DMS53 treated with DMSO at 0.1 percent for 48 hours (cell line): ENCODE measurements around the gene IRX4.

Source experiments
- DNase-seq: peaks from one replicate; lab custom pipeline; 2025; ENCODE audit not compliant: unreplicated experiment; lab: John Stamatoyannopoulos, UW

Gene IRX4

GRCh38 chr5:1914471-1914870, 31.7 kb upstream of the IRX4 start:
- DNase-seq: no peak

DNA sequence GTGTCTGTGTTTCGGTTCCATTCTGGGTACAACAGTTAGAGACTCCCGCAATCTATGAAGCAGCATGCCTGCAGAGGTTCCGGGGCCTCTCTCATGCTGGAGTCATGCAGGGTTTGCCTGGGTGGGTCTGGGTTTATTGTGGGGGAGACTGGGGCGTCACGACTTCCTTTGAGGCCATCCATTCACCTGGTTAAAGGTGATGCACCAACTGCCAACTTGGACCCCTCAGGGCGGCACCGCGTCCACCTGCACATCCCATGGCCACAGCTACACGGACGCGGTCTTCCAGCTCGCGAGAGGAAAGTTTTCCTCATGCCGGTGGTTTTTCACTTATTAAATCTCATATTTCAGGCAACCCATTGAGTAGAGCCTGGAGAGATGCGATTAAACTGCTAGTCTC, 30.9 kb upstream of the IRX4 start:
- no peak for DNase-seq

DNA sequence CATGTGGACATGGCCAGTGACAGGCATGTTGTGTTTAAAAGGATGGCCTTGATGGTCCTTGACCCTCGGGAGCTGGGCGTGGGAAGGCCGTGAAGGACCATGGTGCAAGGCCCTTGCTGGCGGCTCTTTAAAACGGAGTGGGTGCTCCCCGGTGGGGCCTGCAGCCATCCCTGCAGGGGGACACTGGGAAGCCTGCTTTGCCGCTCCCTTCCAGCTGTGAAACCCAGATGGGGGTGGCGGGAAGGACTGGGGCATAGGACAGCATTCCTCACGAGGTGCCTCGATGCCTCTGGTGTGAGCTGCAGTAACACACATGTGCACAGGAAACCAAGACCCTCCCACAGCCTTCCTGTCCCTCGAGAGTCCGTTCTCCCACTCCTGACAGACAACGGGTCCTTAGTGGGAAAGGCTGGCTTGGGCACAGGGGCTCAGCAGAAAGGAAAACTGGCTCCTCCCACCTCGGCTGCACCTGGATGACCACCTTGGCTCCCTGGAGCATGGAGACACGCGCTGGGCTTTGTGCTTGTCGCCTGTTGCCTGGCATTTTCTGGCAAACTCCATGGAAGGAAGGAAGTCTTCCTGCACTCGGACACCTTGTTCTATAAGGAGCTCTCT, 30.3 kb upstream of the IRX4 start:
- no peak for DNase-seq

DNA sequence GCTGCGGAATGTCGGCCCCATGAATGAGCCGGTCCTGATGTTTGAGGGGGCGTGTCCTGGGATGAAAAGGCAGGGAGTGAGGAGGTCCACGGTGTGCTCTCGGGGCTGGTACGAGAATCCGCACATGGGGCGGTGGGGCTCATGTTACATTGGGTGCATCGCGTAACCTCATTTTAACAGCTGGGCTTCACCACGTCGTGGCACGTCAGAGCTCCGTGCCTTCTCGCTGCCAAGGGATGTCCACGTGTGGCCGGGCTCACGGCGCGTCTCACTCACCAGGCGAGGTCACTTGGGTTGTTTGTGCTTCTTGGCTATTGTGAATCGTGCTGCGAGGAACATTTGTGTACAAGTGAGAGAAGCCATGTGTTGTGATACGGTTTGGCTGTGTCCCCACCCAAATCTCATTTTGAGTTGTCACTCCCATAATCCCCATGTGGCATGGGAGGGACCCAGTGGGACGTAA, 29.1 kb upstream of the IRX4 start:
- DNase-seq: no peak

DNA sequence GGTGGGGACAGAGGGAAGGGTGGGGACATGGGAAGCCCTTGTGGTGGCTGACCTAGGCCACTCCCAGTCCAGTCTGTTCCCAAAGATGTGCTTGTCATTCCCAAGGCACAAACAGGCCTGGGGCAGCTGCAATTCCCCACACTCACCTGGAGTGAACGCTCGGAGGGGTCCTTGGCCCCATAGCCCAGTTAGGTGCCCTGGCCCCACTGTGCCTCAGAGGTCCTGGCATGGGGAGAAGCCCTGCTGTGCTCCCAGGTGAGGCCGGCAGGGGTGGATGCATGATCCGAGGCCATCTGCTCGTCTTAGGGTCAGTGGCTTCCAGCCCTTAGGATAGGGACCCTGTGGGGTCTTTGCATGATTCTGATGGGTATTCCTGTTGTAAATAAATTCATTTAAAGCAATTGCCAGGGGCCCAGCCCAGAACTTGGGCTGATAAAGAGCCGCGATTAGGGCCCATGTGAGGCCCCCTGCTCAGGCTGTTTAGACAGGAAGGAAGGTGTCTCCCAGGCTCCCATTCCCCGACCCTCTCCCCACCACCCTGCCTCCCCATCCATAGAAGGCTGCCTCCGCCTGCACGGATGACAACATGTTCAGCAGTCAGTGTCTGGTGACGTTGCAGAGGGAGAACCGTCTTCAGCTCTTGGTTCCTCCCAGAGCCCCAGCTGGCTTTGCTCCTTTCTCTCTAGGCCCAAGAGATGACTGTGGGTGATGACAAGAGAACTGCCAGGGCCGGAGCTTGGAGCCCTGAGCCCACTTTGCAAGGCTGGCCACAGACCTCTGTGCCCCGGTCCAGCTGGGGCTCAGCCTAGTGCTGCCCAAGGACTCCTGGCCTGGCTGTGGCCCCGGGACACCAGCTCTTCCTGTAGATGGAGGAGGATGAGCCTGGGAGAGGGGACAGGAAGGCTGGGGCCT, 28.4 kb upstream of the IRX4 start:
- DNase-seq: no peak

DNA sequence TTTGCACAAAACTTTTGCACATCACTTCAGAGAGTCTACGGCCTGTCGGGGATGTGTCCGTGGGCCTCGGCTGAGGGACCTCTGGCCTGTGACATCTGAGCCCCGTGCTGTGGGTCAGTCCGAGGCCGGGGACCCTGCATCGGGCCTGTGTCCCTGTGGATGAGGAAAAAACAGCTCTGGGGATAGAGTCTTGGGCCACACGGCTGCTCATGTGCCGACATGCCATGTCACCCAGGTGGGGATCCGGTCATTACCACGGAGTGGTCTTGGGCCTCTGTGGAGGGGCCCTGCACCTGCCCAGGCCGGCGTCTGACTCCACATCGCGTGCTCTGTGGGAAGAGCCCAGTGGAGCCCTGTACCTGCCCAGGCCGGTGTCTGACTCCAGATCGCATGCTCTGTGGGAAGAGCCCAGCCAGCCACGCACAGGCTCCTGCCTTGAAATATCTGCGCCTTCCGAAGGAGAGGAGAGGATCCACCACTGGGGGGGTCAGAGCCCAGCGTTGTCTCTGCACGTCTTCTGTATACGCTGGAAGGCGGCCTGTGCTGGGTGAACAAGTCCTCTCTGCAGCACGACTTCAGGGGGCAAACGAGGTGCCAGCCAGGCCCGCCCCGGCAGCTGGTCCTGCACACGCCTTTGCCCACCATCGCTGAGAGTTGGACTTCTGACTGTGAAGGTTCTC, 27.5 kb upstream of the IRX4 start:
- DNase-seq: no peak

- DNase-seq: no peak
These were observed 26.7 kb upstream of the IRX4 start for GRCh38 chr5:1909346-1909985.

- no peak for DNase-seq
These were observed 26.2 kb upstream of the IRX4 start for GRCh38 chr5:1908931-1909330.

DNA sequence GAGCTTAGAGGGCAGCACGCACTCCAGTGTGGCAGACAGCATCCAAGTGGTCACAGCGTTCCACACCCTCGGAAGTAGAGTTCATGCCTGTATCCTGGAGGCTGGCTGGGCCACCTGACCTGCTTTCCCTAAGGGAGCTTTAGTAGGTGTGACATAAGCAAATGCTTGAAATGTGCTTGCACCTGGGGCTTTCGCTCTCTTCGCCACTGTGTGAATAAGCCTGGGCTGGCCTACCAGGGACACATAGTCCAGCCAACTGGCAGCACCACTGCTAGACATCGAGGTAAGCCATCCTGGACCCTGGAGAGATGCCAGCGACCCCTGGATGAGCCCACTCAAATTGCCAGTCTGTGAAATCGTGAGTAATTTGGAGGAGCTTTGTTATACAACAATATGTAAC, 24.9 kb upstream of the IRX4 start:
- DNase-seq: no peak

- no peak for DNase-seq
These were observed 22.4 kb upstream of the IRX4 start for GRCh38 chr5:1905108-1905507.

- DNase-seq: no peak
These were observed 19.3 kb upstream of the IRX4 start for GRCh38 chr5:1901983-1902382.

GRCh38 chr5:1901061-1901460, 18.3 kb upstream of the IRX4 start:
- DNase-seq: no peak

- no peak for DNase-seq
These were observed 16.5 kb upstream of the IRX4 start for GRCh38 chr5:1899201-1899600.

DNA sequence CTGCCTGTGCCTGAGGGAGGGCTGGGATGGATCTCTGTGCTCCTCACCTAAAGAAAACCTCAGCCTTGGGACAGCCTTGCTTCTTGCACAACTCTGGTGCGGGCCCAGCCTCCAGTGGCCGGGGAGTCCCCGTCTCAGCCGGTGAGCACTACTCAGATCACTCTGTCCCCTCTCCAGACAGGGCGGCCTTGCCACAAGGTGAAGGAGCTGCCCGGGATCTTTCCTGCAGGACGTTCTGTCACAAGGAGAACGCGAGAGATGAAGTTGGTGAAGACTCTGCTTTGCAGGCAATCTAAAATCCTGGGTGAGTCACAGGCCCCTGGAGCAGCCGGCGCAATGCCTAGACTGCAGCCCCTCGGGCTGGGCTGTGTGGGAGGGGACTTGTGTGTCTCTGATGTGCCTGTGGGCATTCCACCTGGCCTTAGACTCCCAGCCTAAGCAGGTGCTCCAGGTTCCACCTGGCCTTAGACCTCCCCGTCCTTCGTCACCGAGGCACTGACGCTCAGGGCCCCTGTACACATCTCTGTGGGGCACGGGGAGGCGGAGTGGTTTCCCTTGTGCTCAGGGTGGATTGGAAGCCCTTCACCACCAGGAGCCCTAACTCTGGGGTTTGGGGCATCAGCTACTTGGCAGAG, 15.2 kb upstream of the IRX4 start:
- DNase-seq: no peak

DNA sequence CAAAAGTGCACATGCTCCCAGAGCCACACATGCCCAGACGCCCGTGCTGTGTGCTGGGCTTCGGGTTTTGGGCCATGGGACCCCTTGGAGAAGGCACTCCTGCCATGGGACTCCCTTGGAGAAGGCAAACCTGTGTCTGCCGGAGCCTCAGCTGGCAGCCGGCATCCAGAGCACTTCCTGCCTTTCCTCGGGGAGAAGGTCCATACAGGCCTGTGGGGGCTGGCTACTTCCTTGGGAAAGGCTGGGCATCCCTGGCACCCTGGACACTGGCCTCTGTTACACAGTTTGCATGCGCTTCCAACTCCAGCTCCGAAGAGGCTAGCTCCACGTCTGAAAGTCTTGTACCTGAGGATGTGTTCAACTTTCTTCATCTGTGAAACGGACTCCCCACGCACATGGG, 14.7 kb upstream of the IRX4 start:
- DNase-seq: no peak

DNA sequence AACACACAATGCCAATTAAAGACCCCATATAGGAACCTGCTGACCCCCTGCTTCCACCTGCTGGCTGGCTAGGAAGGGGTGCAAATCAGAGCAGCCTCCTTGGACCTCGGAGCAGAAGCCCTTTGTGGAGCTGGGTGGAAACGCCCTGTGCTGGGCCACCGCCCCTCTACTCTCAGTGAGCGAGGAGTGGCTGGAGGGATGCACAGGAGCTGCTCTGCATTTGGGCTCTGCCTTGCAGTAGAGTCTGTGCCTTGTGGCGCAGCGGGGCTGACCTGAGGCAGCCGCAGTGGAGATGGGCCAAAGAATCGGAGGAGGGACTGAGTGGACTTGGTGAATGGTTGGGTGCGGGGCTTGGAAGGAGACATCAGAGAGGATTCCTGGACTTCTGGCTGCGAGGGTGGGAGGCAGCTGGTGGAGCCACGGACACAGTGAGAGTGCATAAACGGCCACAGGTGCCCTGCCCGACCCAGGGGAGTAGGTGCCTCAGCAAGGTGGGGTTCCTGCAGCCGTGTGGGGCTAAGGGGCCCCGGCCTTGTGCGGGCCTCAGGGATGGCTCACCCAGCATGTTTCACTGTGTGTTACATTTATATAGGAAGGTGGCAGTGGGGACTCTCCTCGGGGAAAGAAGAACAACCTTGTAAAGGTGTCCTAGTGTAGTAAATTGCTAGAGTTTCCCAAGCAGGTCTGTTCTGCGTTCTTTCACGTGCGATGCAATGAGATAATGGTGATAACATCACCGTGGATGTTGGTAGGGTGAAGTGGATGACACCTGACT, 14.1 kb upstream of the IRX4 start:
- no peak for DNase-seq

GRCh38 chr5:1895739-1896420, 13.2 kb upstream of the IRX4 start:
- no peak for DNase-seq

GRCh38 chr5:1894243-1894642, 11.5 kb upstream of the IRX4 start:
- no peak for DNase-seq

DNA sequence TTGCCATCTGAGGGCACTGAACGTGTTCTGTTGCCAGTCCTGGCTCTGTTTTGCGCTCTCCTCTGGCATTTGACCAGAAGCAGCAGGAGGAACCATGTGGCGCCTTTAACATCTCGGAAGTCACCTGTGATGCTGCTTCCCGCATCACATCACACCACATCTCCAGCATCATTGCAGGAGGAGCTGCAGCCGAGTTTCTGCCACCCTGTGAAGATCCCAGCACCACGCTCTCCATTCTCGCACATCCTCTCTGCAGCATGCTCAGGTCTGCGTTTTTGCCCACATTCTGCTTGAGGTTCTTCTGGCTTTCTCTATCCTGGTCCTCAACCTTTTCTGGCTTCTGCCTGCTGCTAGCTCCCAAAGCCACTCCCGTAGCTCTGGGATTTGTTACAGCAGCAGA, 11.0 kb upstream of the IRX4 start:
- no peak for DNase-seq
